Large intestine (tissue), 3 donors: Measurements from ENCODE around the gene TLE2. TPM values are rescaled to one million over a fixed set of nuclear protein-coding genes. Genes with fewer than 3 reads are reported as not detected.
A peak's percentile ranks its signal among the peaks of the same experiment; 100 is the strongest.
"Not testable (repeated sequence)": the region's sequence is repeated elsewhere in the genome, so short reads cannot be mapped to it uniquely, and the experiment has no call there.

ENCODE experiments used
- DNase-seq, 2 donors: peaks; one replicate each; pipeline versions ENCODE4 v3.0.0 to v3.0.0-alpha.2; 2013
- H3K27ac ChIP-seq: one replicate; pipeline ENCODE4 v1.5.1; 2013; ENCODE audit warnings: low read length
- H3K27me3 ChIP-seq: 2 replicates; pipeline ENCODE4 v1.6.1; 2013; ENCODE audit warnings: low read length; ENCODE audit not compliant: control insufficient read depth, insufficient read depth
- H3K36me3 ChIP-seq: 2 replicates; pipeline ENCODE4 v1.6.1; 2013; ENCODE audit warnings: low read length; ENCODE audit not compliant: control insufficient read depth, insufficient read depth
- H3K4me1 ChIP-seq: one replicate; pipeline ENCODE4 v1.6.1; 2013; ENCODE audit warnings: low read length; ENCODE audit not compliant: control insufficient read depth, insufficient read depth
- H3K4me3 ChIP-seq: one replicate; pipeline ENCODE4 v1.5.1; 2013; ENCODE audit warnings: low read length
- H3K9me3 ChIP-seq: one replicate; pipeline ENCODE4 v1.6.1; 2013; ENCODE audit warnings: mild to moderate bottlenecking, low read depth, low read length, moderate library complexity; ENCODE audit not compliant: control insufficient read depth
- WGBS: methylation state at CpG from one replicate; pipeline ENCODE4 v1.1.5; 2013; ENCODE audit warnings: low lambda C conversion rate; ENCODE audit not compliant: insufficient coverage; 5-methylcytosine and 5-hydroxymethylcytosine counted together
- polyA plus RNA-seq: library from polyadenylated mRNA; unstranded; fragments of 120-200 nt; gene quantifications from one replicate; pipeline ENCODE4 v1.2.1, GENCODE V29; 2013

TLE2 gene
- polyA plus RNA-seq, 1 donor = 87.9 TPM

DNA sequence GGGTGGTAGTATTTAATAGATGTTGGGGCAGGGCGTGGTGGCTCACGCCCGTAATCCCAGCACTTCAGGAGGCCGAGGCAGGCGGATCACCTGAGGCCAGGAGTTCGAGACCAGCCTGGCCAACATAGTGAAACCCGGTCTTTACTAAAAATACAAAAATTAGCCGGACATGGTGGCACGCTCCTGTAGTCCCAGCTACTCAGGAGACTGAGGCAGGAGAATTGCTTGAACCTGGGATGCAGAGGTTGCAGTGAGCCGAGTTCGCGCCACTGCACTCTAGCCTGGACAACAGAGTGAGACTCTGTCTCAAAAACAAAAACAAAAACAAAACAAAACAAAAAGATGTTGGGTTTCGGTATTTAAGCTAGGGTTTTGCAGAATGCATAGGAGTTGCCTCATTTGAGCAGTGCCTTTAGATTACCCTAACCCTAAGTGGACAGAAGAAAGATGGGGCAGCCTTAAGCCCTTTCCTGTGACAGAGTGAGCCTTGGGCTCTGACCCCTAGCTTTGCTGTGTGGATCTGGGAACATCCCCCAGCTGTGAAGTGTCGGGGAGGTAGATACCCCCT lies 8.0 kb upstream of the TLE2 start:
- not testable (repeated sequence) for H3K4me3 ChIP-seq
- whole genome bisulfite sequencing = 100% methylated on average over 1 of the region's 14 CpGs
- peak overlapping the region; percentile 92 for H3K27ac ChIP-seq

DNA sequence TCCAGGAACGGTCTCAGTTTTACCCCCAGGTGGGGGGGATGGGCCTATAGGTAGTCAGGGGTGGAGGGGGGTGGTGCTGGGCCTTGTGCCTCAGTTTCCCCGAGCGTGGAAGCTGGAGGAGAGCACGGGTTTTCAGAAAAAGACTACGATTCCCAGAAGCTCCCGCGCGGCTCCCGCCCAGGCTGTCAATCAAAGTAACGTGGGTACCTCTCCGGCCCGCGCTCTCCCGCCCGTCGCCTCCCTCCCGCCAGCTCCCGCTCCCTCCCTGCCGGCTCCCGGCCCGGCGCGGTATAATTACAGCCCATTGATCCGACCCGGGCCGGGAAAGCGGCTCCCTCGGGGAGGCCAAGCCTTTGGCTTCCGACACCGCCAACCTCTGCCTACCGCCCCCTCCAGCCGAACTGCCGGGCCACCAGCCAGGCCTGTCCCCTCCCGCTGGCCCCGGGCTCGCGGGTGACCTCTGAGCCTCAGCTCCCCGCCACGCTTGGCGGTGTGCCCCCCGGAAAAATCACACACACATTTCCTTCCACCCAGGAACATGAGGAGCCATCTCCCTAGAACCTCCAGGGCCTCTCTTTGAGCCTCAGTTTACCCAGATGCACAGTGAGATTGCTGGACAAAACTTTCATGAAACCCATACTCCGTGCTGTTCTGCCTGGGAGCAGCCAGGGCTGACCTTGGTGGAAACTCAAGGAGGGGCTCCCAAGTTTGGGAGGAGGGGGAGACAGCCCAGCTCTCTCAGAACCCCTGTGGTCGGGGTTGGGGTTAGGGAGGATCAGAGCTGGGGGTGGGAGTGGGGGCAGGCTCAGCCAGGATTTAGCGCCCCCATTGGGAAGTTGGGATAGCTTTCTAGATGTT lies 7.3 kb upstream of the TLE2 start:
- no peaks in the 10 kb centered on the region for H3K9me3 ChIP-seq
- peak overlapping the region; percentile 56 for H3K4me3 ChIP-seq
- peaks cover 25% of the 10 kb centered on the region for H3K4me1 ChIP-seq
- peak; percentile 94 to 97 for DNase-seq
- no peaks in the 10 kb centered on the region for H3K36me3 ChIP-seq
- H3K27ac ChIP-seq = peak overlapping the region; percentile 92
- no CpG with 5 or more reads among the region's 44 CpGs for WGBS
- H3K27me3 ChIP-seq = peaks cover 2% of the 10 kb centered on the region

More for the DNA sequence above, 8.0 kb upstream of the TLE2 start:
- peaks cover 25% of the 10 kb centered on the region for H3K4me1 ChIP-seq
- not testable (repeated sequence) for H3K36me3 ChIP-seq, DNase-seq, H3K27me3 ChIP-seq, H3K9me3 ChIP-seq

DNA sequence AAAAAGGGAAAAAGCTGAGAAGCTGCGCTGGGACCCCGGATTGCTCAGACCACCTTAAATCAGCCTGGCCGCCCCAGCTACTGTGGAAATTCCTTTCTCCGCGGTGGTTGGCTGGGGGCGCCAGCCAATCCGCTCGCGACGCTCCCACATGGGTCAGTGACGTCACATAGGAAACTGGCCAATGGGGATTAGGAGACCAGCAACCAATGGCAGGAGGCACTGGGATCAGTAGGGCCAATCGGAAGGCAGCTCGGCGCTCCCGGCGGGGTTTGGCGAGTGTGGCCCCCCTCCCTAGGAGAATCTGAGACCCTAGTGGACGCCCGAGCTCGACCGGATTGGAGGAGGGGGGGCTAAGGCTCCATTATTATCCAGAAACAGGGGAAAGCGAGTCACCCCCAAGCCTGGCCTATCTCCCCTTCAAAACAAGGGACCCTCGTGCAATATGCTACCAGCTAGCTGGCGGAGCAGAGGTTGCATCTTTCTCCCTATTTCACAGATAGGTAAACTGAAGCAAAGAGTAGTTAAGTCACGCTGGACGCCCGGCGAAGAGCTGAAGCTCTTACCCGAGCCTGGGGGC lies 6.5 kb upstream of the TLE2 start:
- Histone ChIP-seq H3K27ac (peak overlapping the region; percentile 92), H3K36me3 (no peaks in the 10 kb centered on the region), H3K4me3 (peak overlapping the region; percentile 56), H3K4me1 (peaks cover 25% of the 10 kb centered on the region), H3K27me3 (peaks cover 2% of the 10 kb centered on the region), H3K9me3 (no peaks in the 10 kb centered on the region)
- WGBS = no CpG with 5 or more reads among the region's 29 CpGs
- DNase-seq = peak; percentile 99

DNA sequence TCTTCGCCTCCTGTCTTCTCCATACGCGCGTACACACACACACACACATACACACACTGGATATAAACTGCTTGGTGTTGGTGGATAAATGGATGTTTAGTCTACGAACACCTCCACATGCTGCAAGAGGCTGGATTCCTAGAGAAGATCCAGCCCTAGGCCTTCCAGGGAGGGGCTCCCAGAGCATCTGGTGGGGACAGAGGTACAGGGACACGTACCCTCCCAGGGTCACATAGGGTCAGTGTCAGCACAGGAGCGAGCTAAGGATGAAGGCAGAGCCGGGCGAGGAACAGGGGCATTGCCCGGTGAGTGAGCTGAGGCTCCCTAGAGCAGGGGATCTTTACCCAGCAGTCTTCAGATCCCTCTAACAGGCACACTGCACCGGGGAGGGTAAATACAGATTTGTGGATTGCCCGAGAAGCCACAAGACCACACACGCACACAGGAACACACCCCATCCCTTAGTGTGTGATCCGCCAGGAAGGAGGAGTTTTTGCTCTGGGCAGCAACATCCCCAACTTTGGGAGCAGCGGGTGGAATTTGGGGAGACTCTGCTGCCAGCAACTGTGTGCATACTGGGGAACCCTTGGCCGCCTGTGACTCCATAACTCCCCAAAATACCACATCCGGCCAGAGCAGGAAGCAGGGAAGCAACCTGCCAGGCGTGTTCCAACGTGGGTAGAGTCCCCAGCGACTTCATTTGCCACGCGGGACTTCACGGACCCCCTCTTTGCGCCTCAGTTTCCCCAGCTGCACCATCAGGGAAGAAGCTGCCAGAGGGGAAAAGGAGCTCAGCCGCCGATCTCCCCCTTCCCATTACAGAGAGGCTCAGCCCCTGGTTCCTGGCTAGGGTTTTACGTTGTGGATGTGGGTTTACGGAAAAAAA lies 5.8 kb upstream of the TLE2 start:
- peaks cover 25% of the 10 kb centered on the region for H3K4me1 ChIP-seq
- H3K4me3 ChIP-seq = peak overlapping the region; percentile 56
- no peaks in the 10 kb centered on the region for H3K36me3 ChIP-seq
- DNase-seq = peak in 1 of 2 donors; percentile 72
- peak overlapping the region; percentile 57 for H3K27ac ChIP-seq
- H3K27me3 ChIP-seq = peaks cover 5% of the 10 kb centered on the region
- H3K9me3 ChIP-seq = no peaks in the 10 kb centered on the region
- no CpG with 5 or more reads among the region's 28 CpGs for WGBS

DNA sequence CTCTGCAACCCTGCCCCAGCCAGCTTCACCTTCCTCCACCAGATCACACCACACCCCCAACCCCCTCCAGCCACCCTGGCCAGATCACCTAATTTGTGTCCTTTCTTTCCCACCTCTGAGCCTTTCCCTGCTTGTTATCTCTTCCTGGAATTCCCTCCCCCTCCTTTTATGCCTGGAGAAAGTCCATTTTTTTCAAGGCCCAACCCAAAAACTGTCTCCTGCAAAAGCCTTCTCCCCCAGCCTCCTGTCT lies 5.3 kb upstream of the TLE2 start:
- Histone ChIP-seq H3K27me3 (peaks cover 8% of the 10 kb centered on the region), H3K4me3 (no peak overlapping the region), H3K27ac (no peak overlapping the region), H3K4me1 (peaks cover 25% of the 10 kb centered on the region), H3K9me3 (no peaks in the 10 kb centered on the region), H3K36me3 (no peaks in the 10 kb centered on the region)
- no peak for DNase-seq

DNA sequence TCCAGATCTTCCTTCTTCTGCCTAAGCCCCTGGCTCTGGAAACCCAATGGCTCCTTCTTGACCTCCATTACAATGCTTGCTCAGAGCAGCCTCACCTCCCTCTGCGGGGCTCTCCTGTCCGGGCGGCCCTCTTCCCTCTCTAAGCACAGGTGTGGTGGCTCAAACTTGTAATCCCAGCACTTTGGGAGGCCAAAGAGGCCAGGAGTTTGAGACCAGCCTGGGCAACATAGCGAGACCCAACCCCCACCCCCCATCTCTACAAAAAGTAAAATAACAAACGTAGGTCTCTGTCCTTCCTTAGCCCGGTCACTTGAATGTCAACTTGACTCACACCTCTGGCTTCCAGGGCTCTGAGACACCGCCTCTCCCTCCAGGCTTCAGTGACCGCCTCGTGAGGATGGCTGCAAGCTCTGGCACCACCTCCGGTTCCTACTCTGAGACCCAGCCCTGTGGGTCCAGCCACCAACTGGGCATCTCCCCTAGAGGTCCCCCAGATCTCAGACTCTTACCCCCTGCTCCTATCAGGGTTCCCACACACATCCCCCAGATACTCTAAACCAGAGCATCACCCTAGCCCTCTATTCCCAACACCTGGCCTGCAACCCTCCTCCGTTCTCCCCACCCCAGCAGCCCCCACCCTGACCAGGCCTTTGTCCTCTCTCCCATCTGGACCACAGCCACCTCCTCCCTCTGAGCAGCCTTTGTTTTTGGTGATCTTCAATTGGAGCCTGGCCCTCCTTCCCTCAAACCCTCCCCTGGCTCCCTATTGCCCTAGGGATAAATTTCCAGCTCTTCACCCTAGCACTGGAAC lies 4.7 kb upstream of the TLE2 start:
- Histone ChIP-seq H3K27ac (no peak overlapping the region), H3K36me3 (no peaks in the 10 kb centered on the region), H3K9me3 (no peaks in the 10 kb centered on the region), H3K27me3 (peaks cover 8% of the 10 kb centered on the region), H3K4me3 (no peak overlapping the region), H3K4me1 (peaks cover 25% of the 10 kb centered on the region)
- no peak for DNase-seq
- no CpG with 5 or more reads among the region's 11 CpGs for WGBS

DNA sequence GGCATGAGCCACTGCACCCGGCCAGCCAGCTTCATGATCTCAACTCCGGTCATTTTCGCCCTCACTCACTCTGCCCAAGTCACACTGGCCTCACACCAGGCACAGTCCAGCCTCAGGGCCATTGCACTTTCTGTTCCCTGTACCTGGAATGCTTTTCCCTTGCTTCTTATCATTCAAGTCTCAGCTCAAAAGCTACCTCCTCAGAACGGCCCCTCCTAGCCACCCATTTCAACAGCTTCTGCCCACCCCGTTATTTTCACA lies 2.5 kb upstream of the TLE2 start:
- no peak overlapping the region for H3K27ac ChIP-seq
- WGBS = no CpG with 5 or more reads among the region's 5 CpGs
- DNase-seq = no peak
- no peak overlapping the region for H3K4me3 ChIP-seq
- peaks cover 8% of the 10 kb centered on the region for H3K27me3 ChIP-seq
- H3K4me1 ChIP-seq = peaks cover 22% of the 10 kb centered on the region
- no peaks in the 10 kb centered on the region for H3K36me3 ChIP-seq
- H3K9me3 ChIP-seq = no peaks in the 10 kb centered on the region

DNA sequence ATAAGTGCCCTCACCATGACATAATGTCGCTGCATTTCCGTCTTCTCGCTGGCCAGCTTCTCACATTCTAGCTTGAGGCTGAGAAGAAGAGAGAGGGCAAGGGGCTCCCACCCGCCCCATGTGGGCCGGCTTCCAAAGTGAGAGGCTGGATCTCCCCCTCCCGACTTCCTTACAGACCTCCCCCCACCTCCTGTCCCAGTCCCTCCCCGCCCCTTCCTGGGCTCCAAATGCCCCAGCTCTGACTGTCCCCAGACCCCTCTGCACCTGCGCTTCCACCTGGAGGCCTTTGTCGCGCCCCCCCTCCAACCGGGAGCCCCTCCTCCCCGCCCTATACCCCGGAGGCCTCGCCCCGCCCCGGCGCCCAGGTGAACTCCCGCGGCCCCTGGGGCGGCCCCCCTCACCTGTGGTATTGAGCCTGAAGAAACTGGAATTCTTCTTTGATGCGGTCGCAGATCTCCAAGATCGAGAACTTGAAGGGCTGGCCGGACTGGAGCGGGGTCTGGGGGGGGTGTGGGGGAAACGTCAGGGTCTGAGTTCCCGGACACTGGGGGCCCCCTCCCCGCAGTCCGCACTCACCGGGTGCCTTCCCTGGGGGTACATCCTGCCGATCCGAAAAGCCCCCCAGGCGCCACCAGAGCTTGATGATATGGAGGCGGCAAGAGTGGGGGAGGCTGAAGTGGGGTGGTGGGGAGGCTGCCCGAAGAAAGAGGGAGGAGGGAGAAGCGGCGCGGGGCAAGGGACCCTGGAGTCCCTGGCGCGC lies 595 bp downstream of the TLE2 start:
- Histone ChIP-seq H3K27ac (no peak overlapping the region), H3K9me3 (no peaks in the 10 kb centered on the region), H3K27me3 (peaks cover 8% of the 10 kb centered on the region), H3K4me3 (peak overlapping the region; percentile 65), H3K4me1 (peaks cover 4% of the 10 kb centered on the region), H3K36me3 (no peaks in the 10 kb centered on the region)
- WGBS = no CpG with 5 or more reads among the region's 40 CpGs
- DNase-seq = peak; percentile 45 to 73

DNA sequence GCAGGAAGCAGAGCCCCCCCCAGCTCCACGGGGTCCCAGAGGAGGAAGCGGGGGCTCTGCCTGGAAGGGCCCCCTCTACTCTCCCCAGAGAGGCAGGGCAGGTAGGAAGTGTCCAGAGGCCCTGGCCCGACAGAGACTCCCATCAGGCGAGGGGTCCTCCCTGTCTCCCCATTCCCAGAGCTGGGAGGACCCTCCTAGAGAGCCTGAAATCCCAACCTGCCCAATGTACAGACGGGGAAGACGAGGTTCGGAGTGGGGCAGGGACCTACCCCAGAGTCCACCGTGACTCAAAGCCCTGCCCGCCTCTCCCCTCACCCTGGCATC lies 1.1 kb downstream of the TLE2 start:
- Histone ChIP-seq H3K36me3 (no peaks in the 10 kb centered on the region), H3K4me3 (no peak overlapping the region), H3K9me3 (no peaks in the 10 kb centered on the region), H3K4me1 (peaks cover 4% of the 10 kb centered on the region), H3K27me3 (peaks cover 8% of the 10 kb centered on the region), H3K27ac (no peak overlapping the region)
- WGBS = no CpG with 5 or more reads among the region's 9 CpGs
- DNase-seq = no peak
